ENCODE results near the gene CEACAM21. TPM values are rescaled to one million over a fixed set of nuclear protein-coding genes. Genes with fewer than 3 reads are reported as not detected.

Gene CEACAM21
- polyA plus RNA-seq, 2 of the 4 experiments (the other 2 are of a cell fraction) = not detected

- TF ChIP-seq REST (IDR thresholded peaks at IDR 0.05) (no peak), MAX (IDR thresholded peaks at IDR 0.05) (no peak)
Measured at GRCh38 chr19:41601771-41602170, 25.8 kb downstream of the CEACAM21 start (continued).

GRCh38 chr19:41604831-41605230, 28.9 kb downstream of the CEACAM21 start:
- Histone ChIP-seq H3K4me3 (no peak overlapping the region), H3K4me2 (no peak overlapping the region), H3K4me1 (no peaks in the 10 kb centered on the region), H3K9me3 (no peaks in the 10 kb centered on the region), H3K27ac (no peak overlapping the region)
- 1% methylated on average over 3 of the region's 3 CpGs for WGBS (ENCODE audit: missing lambda C conversion rate)
- DNase-seq (ENCODE audit: low read depth in 1 of 2, low spot score in 1 of 2) (no peak), FAIRE-seq (no peak), ATAC-seq (no peak)
- CTCF ChIA-PET = interaction anchor here (0.9 to 46.4 kb wide), 16 partner anchors 7 to 190 kb away, joined by 3 to 1153 read pairs (median 4); partner anchors contain the start of gene CEACAM21
- TF ChIP-seq CHD2 (IDR thresholded peaks at IDR 0.05; ENCODE audit: low read length, partially characterized antibody) (no peak), KDM1A (IDR thresholded peaks at IDR 0.05; ENCODE audit: low read depth) (no peak), RFX5 (IDR thresholded peaks at IDR 0.05) (no peak), POLR2A (IDR thresholded peaks at IDR 0.05; ENCODE audit: low read length) (no peak), HOXA7 (CRISPR knock-in tag; IDR thresholded peaks at IDR 0.05) (no peak), REST (IDR thresholded peaks at IDR 0.05) (no peak), SREBF2 (IDR thresholded peaks at IDR 0.05) (no peak), HOXB5 (CRISPR knock-in tag; IDR thresholded peaks at IDR 0.05) (no peak), GATA3 (IDR thresholded peaks at IDR 0.05; ENCODE audit: borderline replicate concordance) (no peak), ATOH8 (CRISPR knock-in tag; IDR thresholded peaks at IDR 0.05; ENCODE audit: low read depth) (no peak), HEYL (CRISPR knock-in tag; IDR thresholded peaks at IDR 0.05) (no peak), MAX (IDR thresholded peaks at IDR 0.05) (no peak), MAFK (IDR thresholded peaks at IDR 0.05; ENCODE audit: partially characterized antibody) (no peak), RAD21 (conservative IDR thresholded peaks at IDR 0.05 in 1 of 2, IDR thresholded peaks at IDR 0.05 in 1 of 2) (no peak), PHF8 (IDR thresholded peaks at IDR 0.05; ENCODE audit: borderline replicate concordance, low read depth) (no peak), EP300 (IDR thresholded peaks at IDR 0.05) (no peak), RARB (CRISPR knock-in tag; IDR thresholded peaks at IDR 0.05) (no peak), RNF2 (IDR thresholded peaks at IDR 0.05; ENCODE audit: borderline replicate concordance, low read depth) (no peak), BHLHE40 (IDR thresholded peaks at IDR 0.05; ENCODE audit: low read depth, low read length) (no peak), POLR2AphosphoS2 (conservative IDR thresholded peaks at IDR 0.05; ENCODE audit: low read length) (no peak)
- POLR2A ChIA-PET = no interaction called here

All from A549 (cell line).